ENCODE measurements around the gene SERGEF. TPM values are rescaled to one million over a fixed set of nuclear protein-coding genes. Genes with fewer than 3 reads are reported as not detected.

Gene SERGEF
- total and polyA plus RNA-seq, 2 of the 13 experiments (the other 11 are each of a cell fraction or from before 2014, with no cell fraction given), result 54.5 to 114 TPM

- POLR2A ChIA-PET, result no interaction called here
- Histone ChIP-seq H3K9me3 (ENCODE audit: low read length) (no peaks in the 10 kb centered on the region), H3K36me3 (replicated peaks in 1 of 2; ENCODE audit: control insufficient read depth in 1 of 2, insufficient read depth in 2 of 2, low read length in 2 of 2) (peaks cover 0 to 3% of the 10 kb centered on the region in 2 experiments; a peak in 2 of 5 replicates), H3K9ac (ENCODE audit: insufficient read depth, low read depth, low read length) (no peak overlapping the region), H3K79me2 (ENCODE audit: insufficient read depth, low read length) (no peaks in the 10 kb centered on the region), H4K20me1 (ENCODE audit: insufficient read depth, low read length) (no peaks in the 10 kb centered on the region), H3K27ac (ENCODE audit: extremely low read length, insufficient read depth, low read length) (no peak overlapping the region), H3K4me3 (replicated peaks in 1 of 3; ENCODE audit: insufficient read depth in 1 of 3, low read depth in 2 of 3, low read length in 3 of 3) (no peak overlapping the region), H3K4me1 (ENCODE audit: insufficient read depth, low read length) (no peaks in the 10 kb centered on the region), H3K4me2 (ENCODE audit: low read depth, low read length) (no peak overlapping the region), H2AFZ (ENCODE audit: low read length) (no peak overlapping the region), H3K27me3 (ENCODE audit: control insufficient read depth in 1 of 2, insufficient read depth in 2 of 2, low read length in 2 of 2) (peaks cover 0 to 1% of the 10 kb centered on the region in 2 experiments; a peak in 1 of 5 replicates)
- CTCF ChIA-PET (ENCODE audit: low intra/inter-chr PET ratio, low total read pairs), result no interaction called here
- no peak for ATAC-seq
- no peak for DNase-seq (ENCODE audit: low spot score)
- no peak for FAIRE-seq
- intact Hi-C loops (cut with micrococcal nuclease; ENCODE audit: unreplicated experiment), result no loop called here
- in situ Hi-C loops (cut with HindIII; ENCODE audit: extremely low pct_ligation_motif_present, low pct_unique_long_range_greater_than_20kb), result no loop called here
- WGBS (ENCODE audit: low lambda C conversion rate), result 37% methylated on average over 12 of the region's 12 CpGs
- no TSS peak for BruUV-seq (replicated peaks)
- no peak for TF ChIP-seq KDM1A (CRISPR knock-in tag; IDR thresholded peaks at IDR 0.05)
- no peak for TF ChIP-seq HOXA7 (CRISPR knock-in tag; IDR thresholded peaks at IDR 0.05)
- TF ChIP-seq ZNF703 (CRISPR knock-in tag; IDR thresholded peaks at IDR 0.05; ENCODE audit: borderline replicate concordance), result no peak
- TF ChIP-seq GATAD1 (CRISPR knock-in tag; IDR thresholded peaks at IDR 0.05), result no peak
- no peak for TF ChIP-seq ZNF780A (CRISPR knock-in tag; IDR thresholded peaks at IDR 0.05)
- TF ChIP-seq ELF4 (CRISPR knock-in tag; IDR thresholded peaks at IDR 0.05; ENCODE audit: borderline replicate concordance), result no peak
- no peak for TF ChIP-seq ZNF570 (CRISPR knock-in tag; IDR thresholded peaks at IDR 0.05; ENCODE audit: borderline replicate concordance)
- TF ChIP-seq STAT6 (CRISPR knock-in tag; IDR thresholded peaks at IDR 0.05; ENCODE audit: borderline replicate concordance), result no peak
- TF ChIP-seq ZBTB40 (IDR thresholded peaks at IDR 0.05), result no peak
- TF ChIP-seq ZBTB40 (CRISPR knock-in tag; IDR thresholded peaks at IDR 0.05), result no peak
- TF ChIP-seq NFRKB (IDR thresholded peaks at IDR 0.05), result no peak
- TF ChIP-seq DBP (CRISPR knock-in tag; IDR thresholded peaks at IDR 0.05; ENCODE audit: not compliant biosample characterization), result no peak
These were observed 230.7 kb downstream of the SERGEF start for GRCh38 chr11:17782145-17782544.
